Erythroblast (primary cell): Measurements from ENCODE around the gene SLFN14.

Experiments used
- GATA1 ChIP-seq: IDR thresholded peaks from 2 replicates; pipeline ENCODE4 v1.6.1; 2011; ENCODE audit warnings: low read depth, mild to moderate bottlenecking, control low read depth, low read length, moderate library complexity
- POLR2A ChIP-seq: IDR thresholded peaks from 2 replicates; pipeline ENCODE4 v1.6.1; 2011; ENCODE audit warnings: mild to moderate bottlenecking, low read length

DNA sequence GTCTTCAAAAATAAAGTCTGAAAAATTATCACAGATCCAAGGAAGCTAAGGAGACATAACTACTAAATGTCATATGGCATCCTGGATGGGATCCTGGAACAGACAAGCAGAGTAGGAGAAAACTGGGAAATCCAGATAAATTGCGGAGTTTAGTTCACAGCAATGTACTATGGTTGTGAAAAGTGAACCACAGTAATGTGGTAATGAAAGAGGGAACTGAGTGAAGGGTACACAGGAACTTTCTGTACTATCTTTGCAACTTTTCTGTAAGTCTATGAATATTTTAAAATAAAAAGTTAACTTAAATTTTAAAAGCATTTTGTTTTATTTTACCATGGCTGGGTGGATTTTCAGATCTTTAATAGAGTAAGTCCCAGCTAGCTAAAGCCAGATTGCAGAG lies 39.5 kb downstream of the SLFN14 start:
- no peak for TF ChIP-seq POLR2A
- TF ChIP-seq GATA1: no peak
